Sciatic nerve (tissue), 2 donors: Measurements from ENCODE around the gene GSK3B. TPM values are rescaled to one million over a fixed set of nuclear protein-coding genes. Genes with fewer than 3 reads are reported as not detected.

ENCODE experiments used
- ATAC-seq: fragments of 200-7000 bp; cut with Tn5 transposase; one replicate; pipeline ENCODE4 v1.9.1; 2020; ENCODE audit warnings: mild to moderate bottlenecking, moderate library complexity
- DNase-seq: peaks from one replicate; pipeline ENCODE4 v3.0.0-alpha.2; 2020; ENCODE audit warnings: low spot score
- intact Hi-C: fragments of 100-400 bp; cut with DNase I; formaldehyde crosslinking; loops from one replicate; pipeline ENCODE4 v1.14.2; 2022
- total RNA-seq: library from RNA; stranded (reverse); fragmentation: NEBNext Ultra II Directional; extraction: Animal tissue kit (Norgen Biotek cat#: 25700); gene quantifications from one replicate; pipeline ENCODE4 v1.2.1, GENCODE V29; 2021
- donor health status: DM: no; HTN: no; CAD: no.
- donor health status: DM: no; HTN: no; CAD: no.

GSK3B gene
- total RNA-seq, 1 donor from 2014 or later, result 33.6 TPM

DNA sequence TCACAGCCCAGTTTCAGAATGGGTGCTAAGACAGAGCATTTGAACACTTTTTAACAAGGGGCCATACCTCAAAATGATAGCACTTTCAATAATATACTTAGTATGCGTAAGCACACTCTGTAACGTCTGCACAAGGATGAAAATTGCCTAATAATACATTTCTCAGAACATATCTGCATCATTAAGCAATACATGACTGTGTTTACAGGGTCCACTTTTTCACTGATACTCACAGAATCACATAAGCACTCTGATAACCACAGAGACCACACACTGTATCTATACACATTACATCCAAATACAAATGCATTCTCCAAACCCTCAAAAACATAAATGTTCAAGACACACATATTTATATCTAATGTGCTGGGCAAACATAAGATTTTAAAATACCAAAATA lies 232.6 kb downstream of the GSK3B start:
- DNase-seq (no peak), ATAC-seq (no peak)
- intact Hi-C loops, result no loop called here

DNA sequence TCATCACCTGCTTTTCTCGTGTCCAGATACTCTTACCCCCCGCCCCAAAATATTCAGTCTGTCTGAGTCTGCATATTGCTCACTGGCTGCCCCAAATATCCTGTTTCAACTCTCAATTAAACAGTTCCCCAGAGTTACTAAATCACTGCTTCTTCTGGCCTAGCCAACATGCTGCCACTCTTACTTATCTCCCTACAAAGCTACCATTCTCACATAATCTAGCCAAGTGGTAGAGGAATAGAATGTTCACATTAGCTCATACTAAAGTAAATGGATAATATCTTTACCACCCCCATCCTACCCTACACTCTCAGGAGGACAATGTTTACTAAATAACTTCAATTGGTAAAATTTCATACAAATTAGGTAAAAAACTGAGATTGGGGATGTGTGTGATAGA lies 234.5 kb downstream of the GSK3B start:
- ATAC-seq, result no peak
- intact Hi-C loops, result no loop called here

DNA sequence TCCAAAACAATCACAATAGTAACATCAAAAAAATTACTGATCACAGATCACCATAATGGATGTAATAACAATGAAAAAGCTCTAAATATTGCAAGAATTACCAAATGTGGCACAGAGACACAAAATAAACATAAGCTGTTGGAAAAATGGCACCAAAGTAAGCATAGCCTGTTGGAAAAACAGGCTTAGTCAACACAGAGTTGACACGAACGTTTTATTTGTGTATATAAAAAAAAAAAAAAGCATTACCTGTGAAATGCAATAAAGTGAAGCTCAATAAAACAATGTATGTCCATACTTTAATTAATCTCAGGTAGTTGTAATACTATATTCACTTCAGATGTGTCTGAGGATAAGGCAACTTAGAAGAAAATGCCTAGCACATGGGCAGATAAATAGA lies 235.3 kb downstream of the GSK3B start:
- ATAC-seq (no peak), DNase-seq (no peak)
- intact Hi-C loops, result no loop called here

More for the DNA sequence above, 234.5 kb downstream of the GSK3B start:
- DNase-seq, result no peak

DNA sequence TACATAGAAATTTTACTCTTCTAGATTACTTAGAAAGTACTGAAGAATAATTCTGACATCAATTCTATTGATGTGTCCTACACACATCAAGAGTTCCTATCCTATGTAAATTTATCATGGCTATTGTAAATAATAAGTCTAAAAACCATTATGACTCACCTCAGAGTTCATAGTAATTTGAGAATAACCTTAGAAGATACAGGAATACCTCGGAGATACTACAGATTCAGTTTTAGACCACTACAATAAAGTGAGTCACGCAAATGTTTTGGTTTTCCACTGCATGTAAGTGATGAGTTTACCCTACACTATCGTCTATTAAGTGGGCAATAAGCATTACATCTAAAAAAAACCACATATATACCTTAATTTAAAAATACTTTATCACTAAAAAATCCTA lies 237.6 kb downstream of the GSK3B start:
- ATAC-seq, result no peak
- intact Hi-C loops, result no loop called here
- no peak for DNase-seq

DNA sequence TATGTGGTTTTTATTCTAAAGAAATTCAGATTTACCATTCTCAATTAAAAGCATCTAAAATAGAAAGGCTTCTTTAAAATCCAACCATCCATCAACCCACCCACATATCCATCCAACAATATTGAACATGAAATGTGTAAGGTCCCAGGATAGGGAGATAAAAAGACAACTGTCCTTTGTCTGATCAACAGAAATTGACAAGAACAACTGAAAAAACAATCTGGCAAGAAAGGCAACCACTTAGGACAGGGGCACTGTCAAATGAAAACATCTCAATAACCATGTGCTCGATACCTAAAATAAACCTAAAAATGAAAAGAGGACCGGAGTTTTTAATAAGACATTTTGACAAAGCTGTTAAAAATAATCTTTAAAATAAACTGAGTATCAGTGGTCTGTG lies 245.1 kb downstream of the GSK3B start:
- no peak for DNase-seq
- no peak for ATAC-seq
- intact Hi-C loops, result no loop called here

DNA sequence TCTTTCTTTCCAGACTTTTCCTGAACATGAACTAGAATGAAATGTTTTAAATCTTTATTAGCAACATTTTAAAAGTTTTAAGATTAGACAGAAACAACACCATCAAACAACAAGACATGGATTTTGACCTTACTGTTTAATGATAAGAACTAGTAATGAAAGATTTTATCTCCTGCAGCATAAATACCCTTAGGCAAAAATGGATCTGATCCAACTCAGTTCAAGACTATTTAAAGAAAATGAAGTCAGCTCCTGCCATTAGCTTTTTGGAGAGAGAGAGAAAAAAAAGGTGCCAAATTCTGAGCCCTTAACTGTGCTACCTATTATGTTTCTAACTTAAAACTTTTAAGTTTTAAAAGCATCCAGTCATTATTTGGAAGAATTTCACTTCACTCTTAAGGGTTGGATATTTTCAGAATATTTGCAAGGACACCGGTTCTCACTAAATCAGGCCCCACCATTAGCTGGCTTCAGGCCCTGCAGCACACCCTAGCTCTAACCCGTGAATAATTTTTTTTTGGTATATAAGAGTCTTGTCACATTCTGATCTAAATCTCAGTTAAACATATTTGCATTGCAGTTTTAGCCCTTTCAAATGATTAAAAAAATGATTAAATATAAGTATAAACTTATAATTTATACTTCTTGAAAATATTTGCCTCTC lies 252.3 kb downstream of the GSK3B start:
- DNase-seq, result no peak
- intact Hi-C loops, result no loop called here
- no peak for ATAC-seq

DNA sequence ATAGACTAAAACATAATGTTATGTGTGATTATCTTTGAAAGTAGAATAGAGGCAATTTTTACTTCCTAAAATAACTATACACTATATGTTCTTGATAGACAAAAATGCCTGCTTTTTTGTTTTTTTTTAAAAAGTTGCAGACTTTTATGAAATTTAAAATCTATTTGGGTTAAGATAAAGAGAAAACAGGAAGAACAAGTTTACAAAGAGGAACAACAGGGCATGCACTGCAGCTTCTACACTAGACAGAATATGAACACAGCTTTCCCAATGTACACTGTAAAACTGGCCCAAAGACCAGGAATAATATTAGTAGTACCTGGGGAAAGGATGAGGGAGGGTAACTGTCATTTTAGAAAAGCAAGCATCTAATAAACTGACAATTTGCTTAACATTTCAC lies 258.7 kb downstream of the GSK3B start:
- no peak for DNase-seq
- no peak for ATAC-seq
- intact Hi-C loops, result no loop called here

DNA sequence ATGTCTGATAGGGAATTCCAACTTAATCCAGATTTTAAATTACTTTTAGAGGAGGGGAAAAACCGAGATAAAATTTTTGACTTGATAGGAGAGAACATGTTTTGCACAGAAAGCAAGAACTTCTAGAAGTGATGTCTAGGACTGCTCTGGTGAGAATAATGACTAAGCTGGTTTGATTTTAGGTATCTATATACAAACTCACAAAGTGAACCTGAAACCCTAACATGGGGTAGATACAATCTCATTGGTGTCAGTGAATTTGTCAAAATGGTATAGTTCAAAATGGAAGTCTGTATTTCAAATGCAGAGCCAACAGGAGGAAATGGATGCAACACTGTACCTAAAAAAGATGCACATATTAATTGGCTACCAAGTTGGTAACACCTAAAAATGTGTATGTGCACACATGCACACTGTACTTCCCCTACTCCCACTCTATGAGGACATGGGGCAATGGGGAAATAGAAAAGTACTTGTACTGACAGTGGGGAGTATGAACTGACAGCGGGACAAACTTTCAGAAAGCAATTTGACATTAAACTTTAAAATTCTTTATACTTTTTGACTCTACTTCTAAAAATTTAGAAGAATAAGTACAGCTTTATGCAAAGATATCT lies 259.4 kb downstream of the GSK3B start:
- ATAC-seq, result no peak
- no peak for DNase-seq
- intact Hi-C loops, result no loop called here

DNA sequence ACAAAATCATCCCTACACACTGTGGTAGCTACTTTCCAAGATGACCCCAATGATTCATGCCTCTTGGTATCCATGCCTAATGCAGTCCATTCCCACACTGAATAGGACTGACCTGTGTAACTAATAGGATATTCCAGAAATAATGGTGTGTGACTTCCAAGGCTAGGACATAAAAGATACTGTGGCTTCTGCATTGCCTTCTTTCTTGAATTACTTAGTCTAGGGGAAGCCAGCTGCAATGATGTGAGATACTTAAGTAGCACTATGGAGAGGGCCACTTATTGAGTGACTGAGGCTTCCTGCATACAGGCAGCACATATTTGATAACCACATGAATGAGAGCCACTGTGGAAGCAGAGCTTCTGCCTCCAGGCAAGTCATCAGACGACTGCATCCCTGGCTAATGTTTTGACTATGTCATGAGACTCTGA lies 262.3 kb downstream of the GSK3B start:
- intact Hi-C loops, result no loop called here
- DNase-seq, result no peak
- no peak for ATAC-seq

DNA sequence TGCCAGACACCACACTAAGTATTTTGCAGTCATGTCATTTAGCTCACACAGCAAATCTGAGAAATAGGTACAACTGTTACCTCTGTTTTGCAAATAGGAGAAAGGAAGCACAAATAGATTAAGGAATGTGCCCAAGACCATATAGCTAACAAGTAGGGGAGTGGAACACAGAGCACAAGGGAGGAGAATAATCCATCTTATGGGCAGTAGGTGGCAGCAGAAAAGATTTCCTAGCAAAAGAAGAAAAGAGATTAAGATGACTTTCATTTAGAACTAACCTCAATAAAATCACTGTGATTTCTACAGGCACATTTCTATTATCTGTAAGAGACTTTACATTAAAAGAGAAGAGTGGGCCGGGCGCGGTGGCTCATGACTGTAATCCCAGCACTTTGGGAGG lies 263.2 kb downstream of the GSK3B start:
- DNase-seq (no peak), ATAC-seq (no peak)
- intact Hi-C loops, result no loop called here

DNA sequence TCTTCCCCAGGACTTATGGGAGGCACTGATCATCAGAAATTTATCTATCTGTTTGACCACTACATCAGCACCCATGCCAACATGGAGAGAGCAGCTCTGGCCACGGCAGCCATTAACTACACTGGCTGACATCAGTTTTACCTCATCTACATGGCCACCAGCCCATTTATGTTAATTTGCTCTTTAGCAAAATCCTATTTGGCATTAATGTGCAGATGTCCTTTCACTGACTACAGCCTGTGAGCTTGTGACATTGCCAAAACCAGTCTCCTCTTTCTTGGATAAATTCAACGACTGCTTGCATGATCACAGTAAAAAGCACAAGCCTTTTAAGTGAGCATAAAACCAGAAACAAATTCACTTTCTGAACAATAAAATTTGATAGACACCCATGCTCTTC lies 264.8 kb downstream of the GSK3B start:
- DNase-seq, result no peak
- intact Hi-C loops, result no loop called here
- ATAC-seq, result no peak

DNA sequence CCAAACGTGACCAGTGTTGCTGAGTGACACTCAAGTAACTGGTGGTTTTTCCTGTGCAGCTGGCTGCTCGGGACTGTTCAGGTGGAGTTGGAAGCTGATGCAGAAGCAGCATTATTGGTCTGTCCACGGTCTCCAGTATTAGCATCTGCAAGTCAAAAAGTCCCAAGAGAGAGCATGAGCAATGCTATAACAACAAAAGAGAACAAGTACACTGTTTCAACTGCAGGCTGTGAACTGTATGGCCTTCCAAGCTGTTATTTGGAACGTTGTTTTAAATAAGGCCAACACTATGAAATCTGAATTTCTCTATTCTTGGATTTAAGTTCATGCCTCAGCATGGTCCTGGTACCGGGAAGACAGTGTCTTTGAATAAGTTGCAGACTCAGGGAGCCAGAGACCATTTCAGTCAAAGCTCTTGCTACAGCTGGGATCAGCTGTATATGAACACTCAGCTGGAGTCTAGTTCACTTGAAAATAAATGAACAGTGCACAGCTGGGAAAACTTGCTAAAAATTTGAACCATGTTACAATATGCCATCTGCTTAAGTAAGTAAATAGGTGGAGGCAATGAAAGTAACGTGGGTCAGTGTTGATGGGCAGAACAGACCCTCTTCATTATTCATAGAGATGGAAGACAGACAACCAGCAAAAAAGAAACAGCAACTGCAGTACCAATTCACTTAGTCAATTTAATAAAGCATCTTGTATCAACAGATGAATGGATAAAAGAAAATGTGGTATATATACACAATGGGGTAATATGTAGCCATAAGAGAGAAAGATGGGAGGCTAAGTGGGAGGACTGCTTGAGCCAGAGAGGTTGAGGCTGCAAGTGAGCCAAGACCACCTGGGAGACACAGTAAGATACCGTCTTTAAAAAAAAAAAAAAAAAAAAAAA lies 267.3 kb downstream of the GSK3B start:
- ATAC-seq (peak; percentile 83), DNase-seq (no peak)
- intact Hi-C loops, result no loop called here

DNA sequence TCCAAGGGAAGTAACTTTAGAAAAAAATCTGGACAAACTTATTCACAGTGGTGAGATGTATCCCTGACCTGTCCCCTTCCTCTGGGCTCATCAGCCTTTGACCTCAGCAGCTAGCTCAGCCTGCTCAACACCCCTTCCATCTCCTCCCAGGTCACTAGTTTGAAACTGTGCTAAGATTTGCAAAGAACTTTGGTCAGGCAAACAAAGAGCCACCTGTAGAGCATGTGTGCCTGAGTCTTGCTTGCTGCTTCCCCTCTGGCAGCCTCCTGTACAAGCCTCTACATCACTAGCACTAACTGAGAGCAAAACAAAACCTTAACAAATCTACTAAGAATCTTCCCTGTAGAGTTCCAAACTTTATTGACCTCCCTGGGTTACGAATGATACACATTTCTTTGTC lies 268.4 kb downstream of the GSK3B start:
- ATAC-seq (no peak), DNase-seq (no peak)
- intact Hi-C loops, result no loop called here

DNA sequence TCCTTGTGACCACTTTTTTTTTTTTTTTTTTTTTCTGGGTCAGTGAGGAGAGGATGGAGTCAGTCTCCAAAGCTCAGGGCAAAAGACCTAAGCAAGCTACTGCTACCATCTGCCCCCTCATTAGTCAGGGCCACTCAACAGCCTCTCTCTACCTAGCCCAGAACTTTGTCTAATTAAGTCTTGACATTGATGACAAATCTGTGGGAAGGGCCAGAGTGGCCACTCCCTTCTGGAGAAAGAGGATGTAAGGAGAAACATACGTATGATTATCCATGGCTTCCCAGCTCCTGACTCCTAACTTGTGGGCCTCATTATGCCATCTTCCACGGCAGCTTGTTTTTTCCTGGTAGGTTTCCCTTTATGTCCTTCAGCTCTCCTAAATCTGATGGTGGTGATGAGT lies 274.4 kb downstream of the GSK3B start:
- intact Hi-C loops, result no loop called here

DNA sequence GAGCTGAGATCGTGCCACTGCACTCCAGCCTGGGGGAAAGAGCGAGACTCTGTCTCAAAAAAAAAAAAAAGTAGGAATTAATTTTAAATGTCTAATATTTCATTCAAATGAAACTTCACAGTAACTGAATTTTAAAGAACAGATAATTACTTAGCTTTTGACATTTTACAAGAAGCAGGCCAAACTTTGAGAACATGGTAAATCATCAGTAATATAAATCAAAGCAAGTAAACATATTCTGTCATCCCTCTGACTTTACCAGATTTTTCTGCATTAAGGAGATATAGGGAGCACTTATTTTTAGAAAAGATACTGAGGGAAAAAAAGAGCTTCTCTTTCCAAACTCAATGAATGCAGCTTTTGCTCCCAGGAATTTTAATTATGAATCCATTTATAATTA lies 275.3 kb downstream of the GSK3B start:
- no peak for ATAC-seq
- intact Hi-C loops, result no loop called here

More for the DNA sequence above, 274.4 kb downstream of the GSK3B start:
- no peak for DNase-seq
- ATAC-seq, result no peak

DNA sequence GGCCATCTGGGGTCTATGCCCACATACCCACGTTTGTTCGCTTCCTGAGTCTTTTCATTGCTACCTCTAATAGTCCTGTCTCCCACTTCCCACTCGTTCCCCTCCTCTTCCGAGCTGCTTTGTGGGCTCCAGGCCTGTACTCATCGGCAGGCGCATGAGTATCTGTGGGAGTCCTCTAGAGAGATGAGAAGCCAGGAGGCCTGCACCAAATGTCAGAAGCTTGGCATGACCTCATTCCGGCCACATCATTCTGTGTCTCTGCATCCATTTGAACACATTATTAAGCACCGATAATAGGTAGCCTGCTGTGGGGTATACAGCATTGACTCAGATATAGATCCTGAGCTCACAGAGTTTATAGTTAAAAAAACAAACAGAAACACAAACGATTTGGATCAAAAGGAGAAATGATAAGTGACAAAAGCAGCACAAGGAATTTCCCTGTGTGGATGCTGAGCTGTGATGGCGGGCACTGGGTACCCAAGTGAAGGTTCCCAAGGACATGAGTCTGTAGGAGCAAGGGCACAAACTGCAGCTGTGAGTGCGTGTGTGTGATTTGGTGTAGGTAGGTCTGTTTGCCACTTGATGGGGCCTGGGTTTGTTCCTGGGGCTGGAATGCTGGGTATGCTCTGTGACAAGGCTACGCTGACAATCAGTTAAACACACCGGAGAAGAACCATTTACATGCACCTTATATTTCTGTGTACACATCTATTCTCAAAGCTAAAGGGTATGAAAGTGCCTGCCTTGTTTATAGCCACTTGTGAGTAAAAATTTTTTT lies 276.5 kb downstream of the GSK3B start:
- intact Hi-C loops, result no loop called here
- DNase-seq, result no peak
- ATAC-seq, result no peak

More for the DNA sequence above, 275.3 kb downstream of the GSK3B start:
- DNase-seq, result no peak

DNA sequence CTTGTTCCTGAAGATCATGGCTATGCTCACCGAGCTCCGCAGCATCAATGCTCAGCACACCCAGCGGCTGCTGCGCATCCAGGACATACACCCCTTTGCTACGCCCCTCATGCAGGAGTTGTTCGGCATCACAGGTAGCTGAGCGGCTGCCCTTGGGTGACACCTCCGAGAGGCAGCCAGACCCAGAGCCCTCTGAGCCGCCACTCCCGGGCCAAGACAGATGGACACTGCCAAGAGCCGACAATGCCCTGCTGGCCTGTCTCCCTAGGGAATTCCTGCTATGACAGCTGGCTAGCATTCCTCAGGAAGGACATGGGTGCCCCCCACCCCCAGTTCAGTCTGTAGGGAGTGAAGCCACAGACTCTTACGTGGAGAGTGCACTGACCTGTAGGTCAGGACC lies 277.2 kb downstream of the GSK3B start:
- ATAC-seq (no peak), DNase-seq (no peak)
- intact Hi-C loops, result no loop called here

DNA sequence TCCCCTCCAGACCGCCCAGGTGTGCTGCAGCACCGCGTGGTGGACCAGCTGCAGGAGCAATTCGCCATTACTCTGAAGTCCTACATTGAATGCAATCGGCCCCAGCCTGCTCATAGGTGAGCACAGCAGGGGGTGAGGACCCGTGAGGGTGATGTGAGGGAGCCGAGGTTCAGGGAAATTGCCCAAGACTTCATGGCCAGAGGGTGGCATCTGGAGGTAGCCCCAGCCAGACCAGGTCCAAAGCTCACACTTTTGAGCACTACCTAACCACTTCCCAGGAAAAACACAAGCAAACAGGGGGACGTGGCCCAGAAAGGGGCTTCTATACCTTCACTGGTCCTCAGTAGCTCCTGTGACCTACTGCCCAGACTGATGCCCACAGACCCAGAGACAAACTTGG lies 278.5 kb downstream of the GSK3B start:
- ATAC-seq (peak; percentile 26), DNase-seq (no peak)
- intact Hi-C loops, result no loop called here

DNA sequence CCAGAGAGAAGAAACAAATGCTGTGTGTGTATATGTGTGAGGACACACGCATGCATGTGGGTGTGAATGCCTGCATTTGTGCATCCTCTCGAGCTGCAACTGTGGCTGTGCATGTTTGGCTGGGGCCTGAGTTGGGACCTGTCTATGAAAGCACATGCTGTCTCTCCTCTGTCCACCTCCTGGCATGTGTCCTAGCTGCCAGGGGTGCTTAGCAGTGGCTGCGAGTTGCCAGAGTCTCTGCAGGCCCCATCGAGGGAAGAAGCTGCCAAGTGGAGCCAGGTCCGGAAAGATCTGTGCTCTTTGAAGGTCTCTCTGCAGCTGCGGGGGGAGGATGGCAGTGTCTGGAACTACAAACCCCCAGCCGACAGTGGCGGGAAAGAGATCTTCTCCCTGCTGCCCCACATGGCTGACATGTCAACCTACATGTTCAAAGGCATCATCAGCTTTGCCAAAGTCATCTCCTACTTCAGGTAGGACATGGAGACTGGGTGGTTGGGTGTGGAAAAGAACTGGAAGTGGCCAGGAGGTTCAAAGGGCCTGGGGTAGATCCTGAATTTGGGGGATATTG lies 281.7 kb downstream of the GSK3B start:
- no peak for DNase-seq
- intact Hi-C loops, result no loop called here
- no peak for ATAC-seq
